ENCODE data around the gene IL6.

- TF ChIP-seq POLR2AphosphoS5 (IDR thresholded peaks at IDR 0.05; ENCODE audit: low read depth) (no peak), CTCF (IDR thresholded peaks at IDR 0.05; ENCODE audit: insufficient read depth, low read length) (no peak), GABPA (IDR thresholded peaks at IDR 0.05; ENCODE audit: low read depth) (no peak)
- TF ChIP-seq, protein P1, sequence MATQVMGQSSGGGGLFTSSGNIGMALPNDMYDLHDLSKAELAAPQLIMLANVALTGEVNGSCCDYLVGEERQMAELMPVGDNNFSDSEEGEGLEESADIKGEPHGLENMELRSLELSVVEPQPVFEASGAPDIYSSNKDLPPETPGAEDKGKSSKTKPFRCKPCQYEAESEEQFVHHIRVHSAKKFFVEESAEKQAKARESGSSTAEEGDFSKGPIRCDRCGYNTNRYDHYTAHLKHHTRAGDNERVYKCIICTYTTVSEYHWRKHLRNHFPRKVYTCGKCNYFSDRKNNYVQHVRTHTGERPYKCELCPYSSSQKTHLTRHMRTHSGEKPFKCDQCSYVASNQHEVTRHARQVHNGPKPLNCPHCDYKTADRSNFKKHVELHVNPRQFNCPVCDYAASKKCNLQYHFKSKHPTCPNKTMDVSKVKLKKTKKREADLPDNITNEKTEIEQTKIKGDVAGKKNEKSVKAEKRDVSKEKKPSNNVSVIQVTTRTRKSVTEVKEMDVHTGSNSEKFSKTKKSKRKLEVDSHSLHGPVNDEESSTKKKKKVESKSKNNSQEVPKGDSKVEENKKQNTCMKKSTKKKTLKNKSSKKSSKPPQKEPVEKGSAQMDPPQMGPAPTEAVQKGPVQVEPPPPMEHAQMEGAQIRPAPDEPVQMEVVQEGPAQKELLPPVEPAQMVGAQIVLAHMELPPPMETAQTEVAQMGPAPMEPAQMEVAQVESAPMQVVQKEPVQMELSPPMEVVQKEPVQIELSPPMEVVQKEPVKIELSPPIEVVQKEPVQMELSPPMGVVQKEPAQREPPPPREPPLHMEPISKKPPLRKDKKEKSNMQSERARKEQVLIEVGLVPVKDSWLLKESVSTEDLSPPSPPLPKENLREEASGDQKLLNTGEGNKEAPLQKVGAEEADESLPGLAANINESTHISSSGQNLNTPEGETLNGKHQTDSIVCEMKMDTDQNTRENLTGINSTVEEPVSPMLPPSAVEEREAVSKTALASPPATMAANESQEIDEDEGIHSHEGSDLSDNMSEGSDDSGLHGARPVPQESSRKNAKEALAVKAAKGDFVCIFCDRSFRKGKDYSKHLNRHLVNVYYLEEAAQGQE (IDR thresholded peaks at IDR 0.05; ENCODE audit: insufficient replicate concordance, low read depth): no peak
Observed at GRCh38 chr7:22723637-22724036, 3.4 kb upstream of the IL6 start.
